H1 (cell line): ENCODE results near the gene CHRNA1. TPM values are rescaled to one million over a fixed set of nuclear protein-coding genes. Genes with fewer than 3 reads are reported as not detected.

Experiments
- CTCF ChIA-PET: fragments of 300-600 bp; sonication (Branson Sonifier 250); formaldehyde crosslinking; loops from one replicate; lab custom pipeline; 2021; ENCODE audit not compliant: partially characterized antibody; lab: Charles Lee
- POLR2A ChIA-PET: fragments of 300-600 bp; sonication (Branson Sonifier 250); formaldehyde crosslinking; loops from one replicate; lab custom pipeline; 2021; ENCODE audit warnings: inconsistent platforms; ENCODE audit not compliant: partially characterized antibody; lab: Charles Lee
- DNase-seq, 2 experiments: peaks; one replicate each; pipeline versions ENCODE4 v3.0.0 to v3.0.0-alpha.2; 2010 to 2022; ENCODE audit warnings: low spot score in 2 of 2, low read depth in 1 of 2, mixed read lengths in 1 of 2
- FAIRE-seq: peaks from 2 replicates; lab custom pipeline; 2011; peaks lifted over from hg19 to GRCh38; lab: Jason Lieb, UNC
- H2AFZ ChIP-seq: 2 replicates; pipeline ENCODE4 v1.8.1; 2012; ENCODE audit warnings: low read length, inconsistent platforms
- H2AK5ac ChIP-seq: 2 replicates; pipeline ENCODE4 v1.6.1; 2013; ENCODE audit warnings: low read depth, low read length
- H2BK120ac ChIP-seq: replicated peaks from 2 replicates; pipeline ENCODE3; 2013; ENCODE audit warnings: low read depth, low read length, inconsistent platforms
- H2BK12ac ChIP-seq: 2 replicates; pipeline ENCODE4 v1.6.1; 2013; ENCODE audit warnings: low read depth, low read length
- H2BK15ac ChIP-seq: 2 replicates; pipeline ENCODE4 v1.6.1; 2013; ENCODE audit warnings: low read length
- H2BK20ac ChIP-seq: 2 replicates; pipeline ENCODE4 v1.6.1; 2013; ENCODE audit warnings: low read length
- H2BK5ac ChIP-seq: 2 replicates; pipeline ENCODE4 v1.6.1; 2013; ENCODE audit warnings: low read depth, low read length
- H3K14ac ChIP-seq: 2 replicates; pipeline ENCODE4 v1.6.1; 2013; ENCODE audit warnings: inconsistent platforms; ENCODE audit not compliant: insufficient read length
- H3K18ac ChIP-seq: 2 replicates; pipeline ENCODE4 v1.6.1; 2013; ENCODE audit warnings: low read length; ENCODE audit errors: extremely low read depth
- H3K23ac ChIP-seq: 2 replicates; pipeline ENCODE4 v1.6.1; 2013; ENCODE audit warnings: inconsistent platforms; ENCODE audit not compliant: insufficient read length
- H3K23me2 ChIP-seq: 2 replicates; pipeline ENCODE4 v1.6.1; 2013; ENCODE audit warnings: low read depth, low read length
- H3K27ac ChIP-seq: 2 replicates; pipeline ENCODE4 v1.6.1; 2011; ENCODE audit warnings: low read depth, low read length, inconsistent platforms
- H3K27me3 ChIP-seq, 4 experiments: replicated peaks in 1 of 4; 1 replicate in 1 of 4; 2 replicates in 3 of 4; pipeline versions ENCODE4 v1.6.1 to v1.8.1; 2011 to 2013; ENCODE audit warnings: low read length in 3 of 4, mild to moderate bottlenecking in 3 of 4, inconsistent platforms in 2 of 4, mixed read lengths in 2 of 4, moderate library complexity in 1 of 4; ENCODE audit not compliant: control insufficient read depth in 3 of 4, insufficient read depth in 3 of 4; ENCODE audit errors: extremely low read depth in 1 of 4
- H3K36me3 ChIP-seq, 4 experiments: 2 replicates each; pipeline versions ENCODE4 v1.6.1 to v1.8.1; 2011 to 2013; ENCODE audit warnings: mild to moderate bottlenecking in 4 of 4, low read length in 3 of 4, moderate library complexity in 2 of 4, control low read depth in 1 of 4, inconsistent platforms in 1 of 4; ENCODE audit not compliant: insufficient read depth in 4 of 4, control insufficient read depth in 2 of 4
- H3K4ac ChIP-seq: replicated peaks from 2 replicates; pipeline ENCODE3; 2013; ENCODE audit warnings: low read length, low read depth, mixed read lengths, inconsistent platforms; ENCODE audit not compliant: insufficient read length
- H3K4me1 ChIP-seq, 4 experiments: replicated peaks in 1 of 4; 1 replicate in 1 of 4; 2 replicates in 3 of 4; pipeline versions ENCODE4 v1.6.1 to v1.8.1; 2011 to 2013; ENCODE audit warnings: low read length in 3 of 4, inconsistent platforms in 2 of 4, mixed read lengths in 1 of 4; ENCODE audit not compliant: insufficient read depth in 4 of 4, control insufficient read depth in 3 of 4
- H3K4me2 ChIP-seq, 2 experiments: 2 replicates each; pipeline versions ENCODE4 v1.6.1 to v1.8.1; 2011 to 2013; ENCODE audit warnings: low read depth in 2 of 2, low read length in 2 of 2, control low read depth in 1 of 2, inconsistent platforms in 1 of 2, mild to moderate bottlenecking in 1 of 2; ENCODE audit not compliant: insufficient read depth in 1 of 2
- H3K4me3 ChIP-seq, 4 experiments: fragments of 200-600, 300-600 bp in 1 of 4; sonication (generic), shearing (Covaris generic), sonication (Bioruptor Twin) in 1 of 4; 2 replicates each; pipeline versions ENCODE4 v1.5.1 to v1.8.1; 2011 to 2016; ENCODE audit warnings: low read length in 4 of 4, low read depth in 3 of 4, control low read depth in 2 of 4, inconsistent platforms in 2 of 4, mild to moderate bottlenecking in 2 of 4, mixed read lengths in 1 of 4, moderate library complexity in 1 of 4; ENCODE audit not compliant: insufficient read depth in 2 of 4; ENCODE audit errors: extremely low read depth in 1 of 4
- H3K56ac ChIP-seq: replicated peaks from 2 replicates; pipeline ENCODE3; 2013; ENCODE audit warnings: low read depth, mild to moderate bottlenecking, mixed read lengths, low read length, inconsistent platforms; ENCODE audit not compliant: insufficient read length
- H3K79me1 ChIP-seq: 2 replicates; pipeline ENCODE4 v1.6.1; 2013; ENCODE audit warnings: low read depth, low read length, control low read depth
- H3K79me2 ChIP-seq, 2 experiments: 2 replicates each; pipeline versions ENCODE4 v1.6.1 to v1.8.1; 2012 to 2013; ENCODE audit warnings: low read length in 2 of 2, mild to moderate bottlenecking in 2 of 2, inconsistent platforms in 1 of 2; ENCODE audit not compliant: insufficient read depth in 2 of 2, control insufficient read depth in 1 of 2
- H3K9ac ChIP-seq, 4 experiments: replicated peaks in 1 of 4; 1 replicate in 1 of 4; 2 replicates in 3 of 4; pipeline versions ENCODE4 v1.6.1 to v1.8.1; 2011 to 2013; ENCODE audit warnings: low read depth in 3 of 4, low read length in 3 of 4, control low read depth in 2 of 4, mild to moderate bottlenecking in 2 of 4, moderate library complexity in 2 of 4, inconsistent platforms in 1 of 4; ENCODE audit errors: extremely low read depth in 1 of 4
- H3K9me3 ChIP-seq, 2 experiments: 2 replicates each; pipeline versions ENCODE4 v1.6.1 to v1.8.1; 2012 to 2013; ENCODE audit warnings: mild to moderate bottlenecking in 2 of 2, moderate library complexity in 2 of 2, control low read depth in 1 of 2, inconsistent platforms in 1 of 2, low read depth in 1 of 2, low read length in 1 of 2, mixed read lengths in 1 of 2; ENCODE audit not compliant: insufficient read depth in 2 of 2
- H4K20me1 ChIP-seq, 2 experiments: replicated peaks in 1 of 2; 2 replicates each; pipeline versions ENCODE3 to v1.8.1; 2011 to 2013; ENCODE audit warnings: inconsistent platforms in 2 of 2, low read length in 2 of 2, mild to moderate bottlenecking in 1 of 2; ENCODE audit not compliant: insufficient read depth in 2 of 2, control insufficient read depth in 1 of 2
- H4K5ac ChIP-seq: 2 replicates; pipeline ENCODE4 v1.6.1; 2013; ENCODE audit warnings: low read length, low read depth, mixed read lengths, inconsistent platforms; ENCODE audit not compliant: insufficient read length
- H4K8ac ChIP-seq: 2 replicates; pipeline ENCODE4 v1.8.0; 2013; ENCODE audit warnings: mild to moderate bottlenecking, moderate library complexity, low read length, inconsistent platforms; ENCODE audit not compliant: insufficient read depth; ENCODE audit errors: extremely low read depth
- H4K91ac ChIP-seq: replicated peaks from 2 replicates; pipeline ENCODE3; 2013; ENCODE audit warnings: low read length, mixed read lengths, inconsistent platforms; ENCODE audit not compliant: insufficient read length
- CHD2 ChIP-seq: IDR thresholded peaks from 2 replicates; pipeline ENCODE4 v1.6.1; 2012; ENCODE audit warnings: low read length, improper control_type of control experiment
- SP2 ChIP-seq: IDR thresholded peaks from 2 replicates; pipeline ENCODE4 v1.6.1; 2012; ENCODE audit warnings: mild to moderate bottlenecking, low read length, inconsistent platforms
- YY1 ChIP-seq: IDR thresholded peaks from 2 replicates; pipeline ENCODE4 v1.6.1; 2011; ENCODE audit warnings: low read depth, mild to moderate bottlenecking, low read length
- WGBS, 2 experiments: shearing (Covaris generic) in 1 of 2; methylation state at CpG; one replicate each; pipeline versions ENCODE4 v1.1.6 to v1.1.7; 2013 to 2015; ENCODE audit warnings: low lambda C conversion rate in 2 of 2, mixed read lengths in 2 of 2, inconsistent platforms in 1 of 2, low coverage in 1 of 2, missing lambda C conversion rate in 1 of 2; ENCODE audit not compliant: insufficient replicate concordance in 2 of 2, insufficient coverage in 1 of 2, insufficient read length in 1 of 2; ENCODE audit errors: extremely low coverage in 1 of 2, missing lambda C conversion rate in 1 of 2; 5-methylcytosine and 5-hydroxymethylcytosine counted together
- polyA plus RNA-seq, 7 experiments: library from polyadenylated mRNA; depleted of rRNA in 3 of 7; stranded (reverse) in 5 of 7; unstranded in 2 of 7; fragments of >200 nt in 5 of 7; fragments of 200-250 nt in 2 of 7; gene quantifications; 1 replicate in 5 of 7; 2 replicates in 1 of 7; 4 replicates in 1 of 7; pipeline versions ENCODE4 v1.2.1 to v1.2.3, GENCODE V29; 2011 to 2013; ENCODE audit warnings: missing spikeins in 2 of 7, mixed read lengths in 2 of 7
- total RNA-seq: library from RNA; stranded (reverse); fragmentation: NEBNext Ultra II Directional; extraction: Animal tissue kit (Norgen Biotek cat#: 25700); gene quantifications from 2 replicates; pipeline ENCODE4 v1.2.1, GENCODE V29; 2021

CHRNA1 gene
- total and polyA plus RNA-seq, 2 of the 8 experiments (the other 6 are each of a cell fraction or from before 2014, with no cell fraction given) = 0.11 to 0.15 TPM

DNA sequence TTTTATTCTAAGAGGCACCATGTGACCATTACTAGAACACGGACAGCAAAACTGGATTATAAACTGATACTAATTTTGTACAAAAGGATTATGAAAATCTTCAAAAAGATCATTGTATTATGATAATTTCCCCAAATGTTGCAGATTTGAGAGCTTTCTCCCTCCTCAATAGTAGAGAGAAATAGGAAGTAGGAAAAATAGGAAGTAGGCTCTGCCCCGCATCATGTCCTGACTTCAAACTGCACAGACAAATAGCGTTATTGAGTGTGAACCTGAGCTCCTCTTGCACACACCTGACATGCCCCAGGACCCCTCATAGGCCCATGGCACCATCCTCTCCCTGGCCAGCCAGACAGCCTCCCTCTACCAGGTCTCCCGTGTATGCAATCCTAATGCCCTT is 25.4 kb downstream of the CHRNA1 start:
- Histone ChIP-seq H3K23ac (no peak overlapping the region), H2BK120ac (no peak overlapping the region), H2BK12ac (no peak overlapping the region), H3K27me3 (no peaks in the 10 kb centered on the region), H3K4me2 (no peak overlapping the region), H3K23me2 (no peaks in the 10 kb centered on the region), H2BK20ac (no peak overlapping the region), H3K4me3 (no peak overlapping the region), H3K4ac (no peak overlapping the region), H2AFZ (no peak overlapping the region), H3K14ac (no peak overlapping the region)
- CTCF ChIA-PET = interaction anchor here (1.1 to 1.5 kb wide), 3 partner anchors 11 to 57 kb away, joined by 3 to 4 read pairs (median 4); no protein-coding TSS in a partner anchor
- TF ChIP-seq YY1 = no peak
- no peak for TF ChIP-seq CHD2
- no peak for TF ChIP-seq SP2
- TF ChIP-seq, all 59 proteins: peak for 0
- Histone ChIP-seq H2AK5ac (no peak overlapping the region), H3K79me2 (no peaks in the 10 kb centered on the region), H4K91ac (no peak overlapping the region), H3K36me3 (no peaks in the 10 kb centered on the region), H3K9me3 (no peaks in the 10 kb centered on the region), H4K5ac (no peak overlapping the region), H2BK5ac (no peak overlapping the region), H3K4me1 (no peaks in the 10 kb centered on the region), H2BK15ac (no peak overlapping the region), H4K20me1 (no peaks in the 10 kb centered on the region), H3K79me1 (no peaks in the 10 kb centered on the region), H3K27ac (no peak overlapping the region), H3K9ac (no peak overlapping the region), H3K18ac (no peak overlapping the region), H3K56ac (no peak overlapping the region), H4K8ac (no peak overlapping the region)
- no peak for FAIRE-seq
- 92% methylated on average over 4 of the region's 4 CpGs; no CpG with 5 or more reads in 1 of the 2 experiments for WGBS, 2 experiments
- POLR2A ChIA-PET = no interaction called here
- no peak for DNase-seq
